IPS-18c (cell line): ENCODE measurements around the gene C9orf85.
"Not testable (repeated sequence)": the region's sequence is repeated elsewhere in the genome, so short reads cannot be mapped to it uniquely, and the experiment has no call there.

Experiments
- H3K4me3 ChIP-seq: 2 replicates; pipeline ENCODE4 v1.7.0; 2013; ENCODE audit warnings: low read depth, mild to moderate bottlenecking, low read length, moderate library complexity; ENCODE audit not compliant: insufficient read depth
- H3K9me3 ChIP-seq: one replicate; pipeline ENCODE4 v1.6.1; 2013; ENCODE audit warnings: mild to moderate bottlenecking, low read length, moderate library complexity; ENCODE audit not compliant: control insufficient read depth, insufficient read depth

Gene C9orf85

GRCh38 chr9:71977003-71977402 is 65.6 kb downstream of the C9orf85 start:
- Histone ChIP-seq H3K4me3 (no peak overlapping the region), H3K9me3 (no peaks in the 10 kb centered on the region)

- H3K4me3 ChIP-seq: no peak overlapping the region
- no peaks in the 10 kb centered on the region for H3K9me3 ChIP-seq
These were observed 69.1 kb downstream of the C9orf85 start for GRCh38 chr9:71980266-71981190.

- Histone ChIP-seq H3K9me3 (no peaks in the 10 kb centered on the region), H3K4me3 (no peak overlapping the region)
These were observed 70.5 kb downstream of the C9orf85 start for GRCh38 chr9:71981944-71982343.

- Histone ChIP-seq H3K9me3 (no peaks in the 10 kb centered on the region), H3K4me3 (no peak overlapping the region)
These were observed 73.0 kb downstream of the C9orf85 start for GRCh38 chr9:71984403-71984802.

- no peaks in the 10 kb centered on the region for H3K9me3 ChIP-seq
These were observed 73.4 kb downstream of the C9orf85 start for GRCh38 chr9:71984831-71985281.

GRCh38 chr9:71985297-71985911 is 74.0 kb downstream of the C9orf85 start:
- H3K4me3 ChIP-seq: no peak overlapping the region
- H3K9me3 ChIP-seq: no peaks in the 10 kb centered on the region

More at GRCh38 chr9:71984831-71985281, 73.4 kb downstream of the C9orf85 start:
- H3K4me3 ChIP-seq: no peak overlapping the region

- Histone ChIP-seq H3K4me3 (no peak overlapping the region), H3K9me3 (no peaks in the 10 kb centered on the region)
These were observed 75.5 kb downstream of the C9orf85 start for GRCh38 chr9:71986900-71987299.

GRCh38 chr9:71987471-71988371 is 76.3 kb downstream of the C9orf85 start:
- H3K9me3 ChIP-seq: no peaks in the 10 kb centered on the region
- H3K4me3 ChIP-seq: no peak overlapping the region

- Histone ChIP-seq H3K9me3 (no peaks in the 10 kb centered on the region), H3K4me3 (no peak overlapping the region)
These were observed 79.0 kb downstream of the C9orf85 start for GRCh38 chr9:71990466-71990865.

- H3K9me3 ChIP-seq: no peaks in the 10 kb centered on the region
- H3K4me3 ChIP-seq: no peak overlapping the region
These were observed 94.0 kb downstream of the C9orf85 start for GRCh38 chr9:72005451-72005850.

GRCh38 chr9:72006501-72006900 is 95.1 kb downstream of the C9orf85 start:
- H3K4me3 ChIP-seq: no peak overlapping the region
- H3K9me3 ChIP-seq: no peaks in the 10 kb centered on the region

GRCh38 chr9:72007726-72008125 is 96.3 kb downstream of the C9orf85 start:
- H3K4me3 ChIP-seq, H3K9me3 ChIP-seq: not testable (repeated sequence)

GRCh38 chr9:72012646-72013045 is 101.2 kb downstream of the C9orf85 start:
- Histone ChIP-seq H3K9me3 (no peaks in the 10 kb centered on the region), H3K4me3 (no peak overlapping the region)

- Histone ChIP-seq H3K4me3 (no peak overlapping the region), H3K9me3 (no peaks in the 10 kb centered on the region)
These were observed 101.9 kb downstream of the C9orf85 start for GRCh38 chr9:72013292-72013760.

GRCh38 chr9:72022841-72023240 is 111.4 kb downstream of the C9orf85 start:
- no peak overlapping the region for H3K4me3 ChIP-seq
- no peaks in the 10 kb centered on the region for H3K9me3 ChIP-seq
